Endothelial cell of umbilical vein (primary cell): ENCODE data around the gene UBASH3B. TPM values are rescaled to one million over a fixed set of nuclear protein-coding genes. Genes with fewer than 3 reads are reported as not detected.

ENCODE experiments used
- BruUV-seq: library from RNA; stranded (reverse); fragments of 400-500 nt; replicated peaks from 2 replicates; lab custom pipeline; 2021; lab: Mats Ljungman, UMichigan
- CTCF ChIA-PET: fragments of 300-600, 350-600 bp; sonication (Branson Sonifier 250); formaldehyde crosslinking; loops from one replicate; lab custom pipeline; 2021; ENCODE audit warnings: antibody characterized with exemption, inconsistent platforms; lab: Charles Lee
- POLR2A ChIA-PET: fragments of 300-600, 350-600 bp; sonication (Branson Sonifier 250); formaldehyde crosslinking; loops from one replicate; lab custom pipeline; 2021; ENCODE audit warnings: antibody characterized with exemption, inconsistent platforms; lab: Charles Lee
- DNase-seq: peaks from one replicate; pipeline ENCODE4 v3.0.0-alpha.2; 2011; ENCODE audit warnings: low read depth, low spot score
- FAIRE-seq: peaks from 2 replicates; lab custom pipeline; 2011; peaks lifted over from hg19 to GRCh38; lab: Jason Lieb, UNC
- H2AFZ ChIP-seq: 2 replicates; pipeline ENCODE4 v1.6.0; 2012; ENCODE audit warnings: low read depth, low read length, control low read depth, inconsistent platforms
- H3K27ac ChIP-seq: 2 replicates; pipeline ENCODE4 v1.5.1; 2011; ENCODE audit warnings: low read depth, mild to moderate bottlenecking, control low read depth, low read length, moderate library complexity; ENCODE audit not compliant: insufficient read depth
- H3K27me3 ChIP-seq, 2 experiments: 2 replicates each; pipeline versions ENCODE4 v1.6.0 to v1.6.1; 2011; ENCODE audit warnings: low read length in 2 of 2, mixed read lengths in 1 of 2; ENCODE audit not compliant: control insufficient read depth in 2 of 2, insufficient read depth in 2 of 2
- H3K36me3 ChIP-seq, 2 experiments: 2 replicates in 1 of 2; 3 replicates in 1 of 2; pipeline ENCODE4 v1.5.1; 2011; ENCODE audit warnings: low read length in 2 of 2, mild to moderate bottlenecking in 1 of 2, moderate library complexity in 1 of 2; ENCODE audit not compliant: control insufficient read depth in 2 of 2, insufficient read depth in 2 of 2; ENCODE audit errors: extremely low read depth in 1 of 2
- H3K4me1 ChIP-seq: 3 replicates; pipeline ENCODE4 v1.5.1; 2011; ENCODE audit warnings: mild to moderate bottlenecking, low read length; ENCODE audit not compliant: control insufficient read depth, insufficient read depth; ENCODE audit errors: extremely low read depth
- H3K4me2 ChIP-seq: 2 replicates; pipeline ENCODE4 v1.6.1; 2011; ENCODE audit warnings: low read length, control low read depth, mixed read lengths; ENCODE audit not compliant: insufficient read depth
- H3K4me3 ChIP-seq, 3 experiments: fragments of 200-600 bp in 1 of 3; sonication (generic), shearing (Covaris generic) in 1 of 3; replicated peaks in 1 of 3; 2 replicates each; pipeline ENCODE4 v1.5.1; 2011 to 2016; ENCODE audit warnings: control low read depth in 3 of 3, low read length in 3 of 3, mild to moderate bottlenecking in 2 of 3, inconsistent platforms in 1 of 3, low read depth in 1 of 3, moderate library complexity in 1 of 3; ENCODE audit not compliant: insufficient read depth in 1 of 3
- H3K79me2 ChIP-seq: 2 replicates; pipeline ENCODE4 v1.6.0; 2012; ENCODE audit warnings: low read length, inconsistent platforms; ENCODE audit not compliant: control insufficient read depth, insufficient read depth
- H3K9ac ChIP-seq: replicated peaks from 2 replicates; pipeline ENCODE3; 2011; ENCODE audit warnings: low read length, control low read depth; ENCODE audit not compliant: insufficient read depth; ENCODE audit errors: extremely low read depth
- H3K9me1 ChIP-seq: replicated peaks from 3 replicates; pipeline ENCODE4 v1.6.0; 2011; ENCODE audit warnings: mild to moderate bottlenecking, low read length; ENCODE audit not compliant: control insufficient read depth, insufficient read depth; ENCODE audit errors: extremely low read depth
- H3K9me3 ChIP-seq: replicated peaks from 2 replicates; pipeline ENCODE4 v1.5.1; 2012; ENCODE audit warnings: low read length, inconsistent platforms; ENCODE audit not compliant: control insufficient read depth, insufficient read depth
- H4K20me1 ChIP-seq: replicated peaks from 2 replicates; pipeline ENCODE3; 2011; ENCODE audit warnings: mild to moderate bottlenecking, low read length; ENCODE audit not compliant: control insufficient read depth, insufficient read depth; ENCODE audit errors: extremely low read depth
- EZH2 ChIP-seq: IDR thresholded peaks from 2 replicates; pipeline ENCODE4 v1.6.1; 2012; ENCODE audit warnings: borderline replicate concordance, low read depth, mild to moderate bottlenecking, moderate library complexity, low read length, inconsistent platforms; ENCODE audit not compliant: severe bottlenecking
- FOS ChIP-seq: IDR thresholded peaks from 2 replicates; pipeline ENCODE4 v1.6.1; 2011; ENCODE audit warnings: mild to moderate bottlenecking, low read length, moderate library complexity, borderline replicate concordance; ENCODE audit not compliant: insufficient read depth
- GATA2 ChIP-seq: IDR thresholded peaks from 2 replicates; pipeline ENCODE4 v1.7.0; 2011; ENCODE audit warnings: low read depth, mild to moderate bottlenecking, moderate library complexity, mixed read lengths, low read length; ENCODE audit not compliant: insufficient read length, insufficient read depth
- JUN ChIP-seq: IDR thresholded peaks from 2 replicates; pipeline ENCODE4 v1.6.1; 2011; ENCODE audit warnings: borderline replicate concordance, low read depth; ENCODE audit not compliant: insufficient read length, insufficient read depth
- MYC ChIP-seq: IDR thresholded peaks from one replicate; pipeline ENCODE4 v1.6.1; 2011; ENCODE audit warnings: mild to moderate bottlenecking, low read depth, low read length
- POLR2A ChIP-seq: IDR thresholded peaks from 2 replicates; pipeline ENCODE4 v1.6.1; 2012; ENCODE audit warnings: low read depth, mild to moderate bottlenecking, control low read depth, low read length
- POLR2AphosphoS5 ChIP-seq: IDR thresholded peaks from 2 replicates; pipeline ENCODE4 v1.6.1; 2012; ENCODE audit warnings: low read depth, mild to moderate bottlenecking, control low read depth, low read length, moderate library complexity; ENCODE audit not compliant: insufficient read depth
- dilution Hi-C: fragments of 300-500 bp; cut with MboI; formaldehyde crosslinking; loops from one replicate; pipeline ENCODE4 v1.15.0; 2019; ENCODE audit warnings: low sequenced_read_pairs; ENCODE audit not compliant: extremely low pct_ligation_motif_present
- intact Hi-C: fragments of 100-400 bp; cut with micrococcal nuclease; formaldehyde crosslinking; loops from one replicate; pipeline ENCODE4 v1.10.0; 2022
- polyA plus RNA-seq, 4 experiments: library from polyadenylated mRNA; depleted of rRNA in 3 of 4; stranded (reverse) in 3 of 4; unstranded in 1 of 4; fragments of >200 nt; gene quantifications; 2 replicates each; pipeline versions ENCODE4 v1.2.1 to v1.2.3, GENCODE V29; 2011 to 2012; ENCODE audit warnings: missing spikeins in 1 of 4
- total RNA-seq: library from RNA; stranded (reverse); gene quantifications from 2 replicates; pipeline ENCODE4 v1.2.3, GENCODE V29; 2021
- TF ChIP-seq, protein P1 (sequence below), 2 donors: IDR thresholded peaks; 1 replicate in 1 of 2; 2 replicates in 1 of 2; pipeline ENCODE4 v1.5.1; 2011; ENCODE audit warnings: low read length in 2 of 2, mild to moderate bottlenecking in 2 of 2, moderate library complexity in 2 of 2, control low read depth in 1 of 2, inconsistent platforms in 1 of 2, low read depth in 1 of 2; ENCODE audit not compliant: insufficient read depth in 1 of 2; ENCODE audit errors: extremely low read depth in 1 of 2
- TF ChIP-seq, protein P2 (sequence below): IDR thresholded peaks from 2 replicates; pipeline ENCODE4 v1.6.1; 2011; ENCODE audit not compliant: insufficient read depth, insufficient read length

The UBASH3B gene
- total and polyA plus RNA-seq, 2 donors (not counting 3 experiments of a cell fraction or from before 2014, with no cell fraction given), result 23.7 to 38.1 TPM

DNA sequence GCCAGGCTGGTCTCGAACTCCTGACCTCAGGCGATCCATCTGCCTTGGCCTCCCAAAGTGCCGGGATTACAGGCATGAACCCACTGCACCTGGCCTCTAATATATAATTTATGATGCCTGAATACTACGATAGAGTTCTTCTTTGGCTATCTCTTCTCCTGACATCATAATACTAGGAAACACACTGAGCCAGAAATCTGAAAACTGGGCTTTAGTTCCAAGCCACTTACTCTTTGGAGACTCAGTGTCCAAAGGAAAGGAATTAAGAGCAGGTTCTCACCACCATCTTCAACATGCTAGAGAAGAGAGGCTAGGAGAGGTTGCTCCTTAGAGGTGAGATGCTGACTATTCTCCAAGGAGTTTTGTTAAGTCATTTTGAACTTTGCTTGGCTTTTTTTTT lies 52.4 kb downstream of the UBASH3B start:
- H3K79me2 ChIP-seq, result peaks cover 3% of the 10 kb centered on the region
- FAIRE-seq, result no peak
- ChIA-PET POLR2A (no interaction called here), CTCF (no interaction called here)
- BruUV-seq, result no TSS peak
- H3K4me1 ChIP-seq, result peaks cover 43% of the 10 kb centered on the region
- H3K4me2 ChIP-seq, result no peak overlapping the region
- no peaks in the 10 kb centered on the region for H3K27me3 ChIP-seq
- DNase-seq, result no peak
- no peaks in the 10 kb centered on the region for H3K9me1 ChIP-seq
- H3K9me3 ChIP-seq, result no peaks in the 10 kb centered on the region
- no peak overlapping the region for H3K9ac ChIP-seq
- TF ChIP-seq POLR2A (no peak), FOS (no peak), JUN (no peak), GATA2 (no peak), POLR2AphosphoS5 (no peak), EZH2 (no peak), MYC (no peak)
- TF ChIP-seq, protein P1, sequence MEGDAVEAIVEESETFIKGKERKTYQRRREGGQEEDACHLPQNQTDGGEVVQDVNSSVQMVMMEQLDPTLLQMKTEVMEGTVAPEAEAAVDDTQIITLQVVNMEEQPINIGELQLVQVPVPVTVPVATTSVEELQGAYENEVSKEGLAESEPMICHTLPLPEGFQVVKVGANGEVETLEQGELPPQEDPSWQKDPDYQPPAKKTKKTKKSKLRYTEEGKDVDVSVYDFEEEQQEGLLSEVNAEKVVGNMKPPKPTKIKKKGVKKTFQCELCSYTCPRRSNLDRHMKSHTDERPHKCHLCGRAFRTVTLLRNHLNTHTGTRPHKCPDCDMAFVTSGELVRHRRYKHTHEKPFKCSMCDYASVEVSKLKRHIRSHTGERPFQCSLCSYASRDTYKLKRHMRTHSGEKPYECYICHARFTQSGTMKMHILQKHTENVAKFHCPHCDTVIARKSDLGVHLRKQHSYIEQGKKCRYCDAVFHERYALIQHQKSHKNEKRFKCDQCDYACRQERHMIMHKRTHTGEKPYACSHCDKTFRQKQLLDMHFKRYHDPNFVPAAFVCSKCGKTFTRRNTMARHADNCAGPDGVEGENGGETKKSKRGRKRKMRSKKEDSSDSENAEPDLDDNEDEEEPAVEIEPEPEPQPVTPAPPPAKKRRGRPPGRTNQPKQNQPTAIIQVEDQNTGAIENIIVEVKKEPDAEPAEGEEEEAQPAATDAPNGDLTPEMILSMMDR (IDR thresholded peaks at IDR 0.05; ENCODE audit: extremely low read depth in 1 of 2, insufficient read depth in 1 of 2, low read depth in 1 of 2, low read length in 2 of 2), result no peak
- TF ChIP-seq, protein P2, sequence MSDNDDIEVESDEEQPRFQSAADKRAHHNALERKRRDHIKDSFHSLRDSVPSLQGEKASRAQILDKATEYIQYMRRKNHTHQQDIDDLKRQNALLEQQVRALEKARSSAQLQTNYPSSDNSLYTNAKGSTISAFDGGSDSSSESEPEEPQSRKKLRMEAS, result no peak
- intact Hi-C loops, result no loop called here
- no peaks in the 10 kb centered on the region for H3K36me3 ChIP-seq
- H2AFZ ChIP-seq, result no peak overlapping the region
- dilution Hi-C loops, result no loop called here
- H4K20me1 ChIP-seq, result no peaks in the 10 kb centered on the region
- no peak overlapping the region for H3K4me3 ChIP-seq
- H3K27ac ChIP-seq, result no peak overlapping the region
